AG04449 (cell line): Measurements from ENCODE around the gene PBX1.

Source experiments
- CTCF ChIA-PET: fragments of 350-600 bp; formaldehyde crosslinking; extraction: SDS; loops from one replicate; lab custom pipeline; 2021; ENCODE audit warnings: antibody characterized with exemption; lab: Yijun Ruan, JAX
- POLR2A ChIA-PET: fragments of 400-600, 350-600 bp; formaldehyde crosslinking; extraction: SDS; loops from one replicate; lab custom pipeline; 2020; ENCODE audit warnings: antibody characterized with exemption, inconsistent platforms; lab: Yijun Ruan, JAX
- DNase-seq: peaks from one replicate; pipeline ENCODE4 v3.0.0-alpha.2; 2010; ENCODE audit warnings: low read depth, low spot score
- H3K4me3 ChIP-seq: 2 replicates; pipeline ENCODE4 v1.5.1; 2011; ENCODE audit warnings: low read depth, mild to moderate bottlenecking, control low read depth, low read length
- TF ChIP-seq, protein P1 (sequence below): IDR thresholded peaks from one replicate; pipeline ENCODE4 v1.5.1; 2011; ENCODE audit warnings: mild to moderate bottlenecking, moderate library complexity, low read length, control low read depth, inconsistent platforms; ENCODE audit not compliant: insufficient read depth; ENCODE audit errors: missing control alignments

The PBX1 gene

GRCh38 chr1:164643018-164643417, 84.0 kb downstream of the PBX1 start:
- TF ChIP-seq, protein P1, sequence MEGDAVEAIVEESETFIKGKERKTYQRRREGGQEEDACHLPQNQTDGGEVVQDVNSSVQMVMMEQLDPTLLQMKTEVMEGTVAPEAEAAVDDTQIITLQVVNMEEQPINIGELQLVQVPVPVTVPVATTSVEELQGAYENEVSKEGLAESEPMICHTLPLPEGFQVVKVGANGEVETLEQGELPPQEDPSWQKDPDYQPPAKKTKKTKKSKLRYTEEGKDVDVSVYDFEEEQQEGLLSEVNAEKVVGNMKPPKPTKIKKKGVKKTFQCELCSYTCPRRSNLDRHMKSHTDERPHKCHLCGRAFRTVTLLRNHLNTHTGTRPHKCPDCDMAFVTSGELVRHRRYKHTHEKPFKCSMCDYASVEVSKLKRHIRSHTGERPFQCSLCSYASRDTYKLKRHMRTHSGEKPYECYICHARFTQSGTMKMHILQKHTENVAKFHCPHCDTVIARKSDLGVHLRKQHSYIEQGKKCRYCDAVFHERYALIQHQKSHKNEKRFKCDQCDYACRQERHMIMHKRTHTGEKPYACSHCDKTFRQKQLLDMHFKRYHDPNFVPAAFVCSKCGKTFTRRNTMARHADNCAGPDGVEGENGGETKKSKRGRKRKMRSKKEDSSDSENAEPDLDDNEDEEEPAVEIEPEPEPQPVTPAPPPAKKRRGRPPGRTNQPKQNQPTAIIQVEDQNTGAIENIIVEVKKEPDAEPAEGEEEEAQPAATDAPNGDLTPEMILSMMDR = no peak
- no peak for DNase-seq
- CTCF ChIA-PET = interaction anchor here (2.5 kb wide), 1 partner anchor 144 kb away, joined by 9 read pairs; no protein-coding TSS in a partner anchor
- H3K4me3 ChIP-seq = no peak overlapping the region
- POLR2A ChIA-PET = no interaction called here

- no peak for DNase-seq
- TF ChIP-seq, protein P1 = no peak
- no peak overlapping the region for H3K4me3 ChIP-seq
- CTCF ChIA-PET = interaction anchor here (1.1 to 2.5 kb wide), 2 partner anchors 10 to 143 kb away, joined by 3 to 9 read pairs; no protein-coding TSS in a partner anchor
- POLR2A ChIA-PET = no interaction called here
These were observed 85.3 kb downstream of the PBX1 start for GRCh38 chr1:164644268-164644667.

GRCh38 chr1:164644774-164645644, 86.0 kb downstream of the PBX1 start:
- CTCF ChIA-PET = interaction anchor here (1.1 to 2.5 kb wide), 2 partner anchors 11 to 142 kb away, joined by 3 to 9 read pairs; no protein-coding TSS in a partner anchor
- TF ChIP-seq, protein P1 = no peak
- no peak for DNase-seq
- POLR2A ChIA-PET = no interaction called here
- H3K4me3 ChIP-seq = no peak overlapping the region

DNA sequence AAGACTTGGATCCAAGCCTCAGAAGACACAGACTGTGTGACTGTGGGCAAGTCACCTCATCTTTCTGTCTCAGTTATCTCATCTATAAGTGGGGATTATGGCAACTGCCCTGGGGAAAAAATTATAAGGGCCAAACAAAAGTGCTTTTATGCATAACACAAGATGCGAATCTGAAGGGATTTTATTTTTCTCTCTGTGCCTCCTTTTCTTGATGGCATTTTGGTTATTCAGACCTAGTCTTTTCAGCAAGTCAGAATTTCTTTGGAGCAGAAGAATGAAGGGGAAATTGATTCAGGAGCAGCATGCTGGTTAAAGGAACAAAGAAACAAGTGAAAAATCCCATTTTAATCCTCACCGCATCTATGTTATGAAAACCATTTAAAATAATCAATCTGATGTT, 86.9 kb downstream of the PBX1 start:
- ChIA-PET POLR2A (no interaction called here), CTCF (no interaction called here)
- no peak overlapping the region for H3K4me3 ChIP-seq
- TF ChIP-seq, protein P1 = no peak
- no peak for DNase-seq

- DNase-seq = no peak
- CTCF ChIA-PET = interaction anchor here (0.7 kb wide), 1 partner anchor 29 kb away, joined by 3 read pairs; no protein-coding TSS in a partner anchor
- TF ChIP-seq, protein P1 = no peak
- H3K4me3 ChIP-seq = no peak overlapping the region
- POLR2A ChIA-PET = no interaction called here
These were observed 88.2 kb downstream of the PBX1 start for GRCh38 chr1:164647211-164647610.

- TF ChIP-seq, protein P1 = no peak
- ChIA-PET POLR2A (no interaction called here), CTCF (no interaction called here)
- DNase-seq = no peak
- no peak overlapping the region for H3K4me3 ChIP-seq
These were observed 89.7 kb downstream of the PBX1 start for GRCh38 chr1:164648636-164649035.
